Fibroblast of lung (primary cell): ENCODE measurements around the gene ADAP1.

ENCODE experiments used
- EZH2 ChIP-seq: IDR thresholded peaks from 2 replicates; pipeline ENCODE4 v1.5.1; 2012; ENCODE audit warnings: low read length, control low read depth, mild to moderate bottlenecking; ENCODE audit errors: missing control alignments
- TF ChIP-seq, protein P1 (sequence below), 2 donors: IDR thresholded peaks in 1 of 2; conservative IDR thresholded peaks in 1 of 2; 1 replicate in 1 of 2; 2 replicates in 1 of 2; pipeline ENCODE4 v1.5.1; 2011 to 2012; ENCODE audit warnings: low read length in 2 of 2, control low read depth in 1 of 2, inconsistent platforms in 1 of 2, low read depth in 1 of 2, mild to moderate bottlenecking in 1 of 2

- no peak for TF ChIP-seq EZH2
- TF ChIP-seq, protein P1, sequence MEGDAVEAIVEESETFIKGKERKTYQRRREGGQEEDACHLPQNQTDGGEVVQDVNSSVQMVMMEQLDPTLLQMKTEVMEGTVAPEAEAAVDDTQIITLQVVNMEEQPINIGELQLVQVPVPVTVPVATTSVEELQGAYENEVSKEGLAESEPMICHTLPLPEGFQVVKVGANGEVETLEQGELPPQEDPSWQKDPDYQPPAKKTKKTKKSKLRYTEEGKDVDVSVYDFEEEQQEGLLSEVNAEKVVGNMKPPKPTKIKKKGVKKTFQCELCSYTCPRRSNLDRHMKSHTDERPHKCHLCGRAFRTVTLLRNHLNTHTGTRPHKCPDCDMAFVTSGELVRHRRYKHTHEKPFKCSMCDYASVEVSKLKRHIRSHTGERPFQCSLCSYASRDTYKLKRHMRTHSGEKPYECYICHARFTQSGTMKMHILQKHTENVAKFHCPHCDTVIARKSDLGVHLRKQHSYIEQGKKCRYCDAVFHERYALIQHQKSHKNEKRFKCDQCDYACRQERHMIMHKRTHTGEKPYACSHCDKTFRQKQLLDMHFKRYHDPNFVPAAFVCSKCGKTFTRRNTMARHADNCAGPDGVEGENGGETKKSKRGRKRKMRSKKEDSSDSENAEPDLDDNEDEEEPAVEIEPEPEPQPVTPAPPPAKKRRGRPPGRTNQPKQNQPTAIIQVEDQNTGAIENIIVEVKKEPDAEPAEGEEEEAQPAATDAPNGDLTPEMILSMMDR (conservative IDR thresholded peaks at IDR 0.05 in 1 of 2, IDR thresholded peaks at IDR 0.05 in 1 of 2; ENCODE audit: low read depth in 1 of 2, low read length in 2 of 2), result no peak
Measured at GRCh38 chr7:877312-878232, 76.9 kb downstream of the ADAP1 start.
